HG03095 (cell line): ENCODE measurements around the gene KMT2D.
A peak's percentile ranks its signal among the peaks of the same experiment; 100 is the strongest.
"Not testable (repeated sequence)": the region's sequence is repeated elsewhere in the genome, so short reads cannot be mapped to it uniquely, and the experiment has no call there.

ENCODE experiments used
- ATAC-seq: cut with Tn5 transposase; IDR thresholded peaks from one replicate; pipeline ENCODE4 v1.9.1; 2021; ENCODE audit warnings: moderate library complexity; ENCODE audit not compliant: unreplicated experiment

KMT2D gene

GRCh38 chr12:49089821-49090773 lies 29.5 kb upstream of the KMT2D start:
- ATAC-seq, result no peak

DNA sequence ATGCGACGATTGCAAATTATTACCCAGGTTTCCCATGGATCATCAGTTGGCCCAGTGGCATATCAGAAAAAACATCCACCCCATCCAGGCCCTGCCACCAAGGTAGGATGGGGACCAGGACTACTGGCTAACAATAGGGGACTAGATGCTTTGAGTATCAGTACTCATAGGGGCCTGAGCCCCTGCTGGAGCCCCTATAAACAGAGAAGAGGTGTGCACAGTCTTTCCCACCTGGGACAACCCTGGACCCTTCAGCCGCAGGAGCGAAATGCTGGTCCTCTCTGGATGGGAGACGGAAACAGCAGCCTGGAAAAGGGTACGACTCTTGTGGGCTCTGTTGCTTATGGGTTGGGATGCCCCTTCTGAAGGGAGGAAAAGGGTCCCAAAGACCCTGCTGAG lies 28.3 kb upstream of the KMT2D start:
- ATAC-seq, result no peak

DNA sequence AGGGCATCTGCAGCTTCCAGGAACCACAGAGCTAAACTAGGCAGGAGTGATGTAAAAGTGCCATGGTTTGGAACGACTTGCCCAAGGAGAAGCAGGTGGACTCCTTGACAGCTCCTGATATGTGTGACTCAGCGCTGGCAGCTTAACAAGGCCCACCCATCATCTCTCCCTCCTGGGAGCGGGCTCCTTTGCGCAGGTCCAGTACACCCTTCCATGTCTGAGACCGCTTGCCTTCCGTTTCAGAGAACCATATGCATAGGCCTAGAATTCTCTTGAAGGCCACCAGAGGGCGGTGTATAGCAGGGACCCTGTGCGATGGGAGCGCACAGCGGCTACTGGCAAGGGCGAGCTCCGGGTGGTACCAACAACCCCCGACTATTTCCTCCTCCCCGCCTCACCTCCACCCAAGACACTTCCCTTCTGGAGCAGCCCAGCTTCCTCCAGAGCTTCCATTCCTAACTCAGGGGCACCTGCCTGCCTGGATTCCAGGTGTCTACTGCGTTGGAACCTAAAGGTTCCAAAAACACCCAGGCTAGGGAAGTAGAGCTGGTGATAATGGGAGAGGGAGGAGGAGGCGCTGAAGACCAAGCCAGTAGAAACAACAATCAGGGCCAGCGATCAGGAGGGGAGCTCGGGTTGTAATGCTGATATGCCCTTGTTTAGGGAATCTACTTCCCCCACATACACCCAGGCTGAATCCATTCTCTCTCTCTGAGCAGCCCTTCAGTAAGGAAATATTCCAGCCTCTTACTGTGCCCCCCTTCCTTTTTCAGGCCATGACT lies 27.7 kb upstream of the KMT2D start:
- peak; percentile 60 for ATAC-seq

DNA sequence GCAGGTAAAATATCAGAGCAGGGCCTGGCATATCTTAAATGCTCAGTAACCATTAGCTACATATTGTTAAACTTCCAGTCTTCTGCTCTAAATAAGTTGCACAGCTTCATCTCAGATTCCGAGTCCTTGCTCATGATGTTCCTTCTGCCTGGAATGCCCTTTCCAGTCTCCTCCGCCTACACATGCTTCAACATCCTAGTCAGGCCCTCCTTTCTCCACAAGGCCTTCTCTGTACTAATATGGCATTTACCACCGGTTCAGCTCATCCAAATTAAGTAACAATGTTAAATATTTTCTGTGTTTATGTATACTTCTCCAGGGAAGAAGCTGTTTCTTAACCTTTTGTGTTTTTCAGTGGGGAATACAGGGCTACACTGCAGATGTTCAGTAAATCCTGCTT lies 25.5 kb upstream of the KMT2D start:
- no peak for ATAC-seq

- no peak for ATAC-seq
Measured at GRCh38 chr12:49084438-49084837, 23.8 kb upstream of the KMT2D start.

- ATAC-seq, result no peak
Measured at GRCh38 chr12:49079793-49080192, 19.2 kb upstream of the KMT2D start.

DNA sequence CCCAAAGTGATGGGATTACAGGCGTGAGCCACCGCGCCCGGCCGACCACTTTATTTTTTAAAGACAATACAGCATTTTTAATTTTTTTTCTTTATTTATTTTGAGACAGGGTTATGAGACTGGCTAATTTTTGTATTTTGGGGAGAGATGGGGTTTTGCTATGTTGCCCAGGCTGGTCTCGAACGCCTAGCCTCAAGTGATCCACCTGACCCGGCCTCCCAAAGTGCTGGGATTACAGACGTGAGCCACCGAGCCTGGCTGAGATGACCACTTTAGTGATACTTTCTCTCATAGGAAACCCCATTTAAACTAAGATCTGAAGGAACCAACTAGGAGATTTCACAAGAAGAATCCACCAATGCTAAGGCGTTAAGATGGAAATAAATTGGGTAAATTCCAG lies 10.4 kb upstream of the KMT2D start:
- no peak for ATAC-seq

DNA sequence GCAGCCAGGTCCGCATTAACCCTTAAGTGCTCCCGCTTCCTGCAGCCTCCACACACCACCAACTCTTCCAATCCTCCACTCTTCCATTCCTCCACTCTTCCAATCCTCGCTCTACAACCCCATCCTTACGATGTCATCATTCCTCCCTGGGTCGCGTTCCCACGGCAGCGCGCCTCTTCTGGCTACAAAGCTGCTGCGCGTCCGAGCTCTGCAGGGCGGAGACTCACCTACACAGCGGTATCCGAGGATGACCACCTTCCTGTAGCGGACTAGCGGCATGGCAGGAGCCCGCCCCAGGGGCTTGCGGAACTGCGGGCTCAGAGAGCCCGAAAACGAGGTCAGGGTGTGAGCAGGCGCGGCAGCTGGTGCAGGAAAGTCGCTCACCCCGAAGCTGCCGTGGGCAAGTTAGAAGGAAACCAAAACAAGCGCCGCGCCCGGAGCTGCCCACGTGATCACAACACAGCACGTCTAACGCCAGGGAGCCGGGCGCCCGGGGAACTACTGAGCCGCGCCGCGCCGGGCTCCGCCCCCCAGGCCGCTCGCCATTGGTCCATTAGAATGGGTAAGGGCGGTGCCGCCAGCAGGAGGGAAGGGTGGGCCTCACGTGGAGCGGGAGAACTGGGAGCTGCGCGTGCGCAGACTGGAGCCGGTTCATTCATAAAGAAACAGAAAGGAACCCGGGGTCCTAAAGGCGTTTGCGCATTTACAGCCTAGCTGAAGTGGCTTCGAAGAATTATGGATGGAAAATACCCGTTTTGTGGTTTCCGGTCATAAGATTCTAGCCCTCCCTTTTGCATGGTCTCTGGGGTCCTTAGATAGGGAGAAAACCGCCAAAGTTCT lies 9.1 kb upstream of the KMT2D start, which contains the start of gene RHEBL1:
RHEBL1 (minus strand) TSS at position 473 of the 840 bp plus-strand sequence; CDS start at position 279, 194 bp downstream.
- peak; percentile 97 for ATAC-seq

DNA sequence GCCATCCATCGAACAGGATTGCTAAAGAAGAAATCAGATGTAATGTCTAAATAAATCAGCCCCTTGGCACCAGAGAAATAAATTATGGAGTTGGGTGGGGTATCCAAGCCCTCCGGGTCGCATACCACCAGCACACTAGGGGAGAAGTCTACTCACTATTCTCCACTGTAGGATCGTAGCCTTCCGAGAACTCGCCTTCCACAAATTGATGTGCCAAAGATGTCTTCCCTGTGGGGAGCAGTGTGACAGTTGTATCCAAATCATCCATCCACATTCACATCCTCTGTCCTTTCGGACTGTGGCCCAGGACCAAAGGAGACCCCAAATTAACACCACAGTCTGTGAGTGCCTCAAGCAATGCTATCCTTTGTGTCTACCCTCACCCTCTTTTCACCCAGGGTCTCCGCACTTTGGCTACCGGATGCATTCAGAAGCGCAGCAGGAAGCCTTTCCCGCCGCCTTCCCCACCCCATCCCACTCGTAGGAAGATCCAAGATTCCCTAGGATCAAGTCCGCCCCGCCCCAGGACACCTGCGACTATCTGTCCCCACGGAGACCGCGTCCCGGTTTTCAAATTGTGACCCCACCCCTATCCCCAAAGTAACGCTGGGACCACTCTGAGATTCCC lies 8.4 kb upstream of the KMT2D start:
- ATAC-seq, result no peak

- ATAC-seq, result no peak
Measured at GRCh38 chr12:49066120-49066519, 5.5 kb upstream of the KMT2D start.

DNA sequence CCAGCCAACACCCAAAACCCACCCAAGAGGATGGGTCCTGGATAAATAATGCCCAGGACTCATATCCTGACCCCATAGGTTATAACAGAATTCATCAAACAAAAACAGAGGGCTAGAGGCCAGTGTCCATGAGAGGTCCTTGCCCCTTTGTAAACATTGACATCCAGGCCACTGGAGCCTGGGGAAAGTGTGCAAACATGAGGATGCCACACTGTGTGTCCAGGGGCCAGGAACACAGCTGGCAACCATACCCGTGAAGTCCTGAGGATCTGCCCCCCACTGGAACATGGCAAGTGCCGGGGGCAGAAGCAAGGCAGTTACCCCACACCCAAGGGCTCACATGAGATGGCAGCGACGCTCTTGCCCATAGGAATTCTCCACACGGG lies 4.2 kb upstream of the KMT2D start:
- no peak for ATAC-seq

GRCh38 chr12:49061916-49062315 lies 1.3 kb upstream of the KMT2D start:
- ATAC-seq, result not testable (repeated sequence)

GRCh38 chr12:49061157-49061650 lies 610 bp upstream of the KMT2D start:
- no peak for ATAC-seq

DNA sequence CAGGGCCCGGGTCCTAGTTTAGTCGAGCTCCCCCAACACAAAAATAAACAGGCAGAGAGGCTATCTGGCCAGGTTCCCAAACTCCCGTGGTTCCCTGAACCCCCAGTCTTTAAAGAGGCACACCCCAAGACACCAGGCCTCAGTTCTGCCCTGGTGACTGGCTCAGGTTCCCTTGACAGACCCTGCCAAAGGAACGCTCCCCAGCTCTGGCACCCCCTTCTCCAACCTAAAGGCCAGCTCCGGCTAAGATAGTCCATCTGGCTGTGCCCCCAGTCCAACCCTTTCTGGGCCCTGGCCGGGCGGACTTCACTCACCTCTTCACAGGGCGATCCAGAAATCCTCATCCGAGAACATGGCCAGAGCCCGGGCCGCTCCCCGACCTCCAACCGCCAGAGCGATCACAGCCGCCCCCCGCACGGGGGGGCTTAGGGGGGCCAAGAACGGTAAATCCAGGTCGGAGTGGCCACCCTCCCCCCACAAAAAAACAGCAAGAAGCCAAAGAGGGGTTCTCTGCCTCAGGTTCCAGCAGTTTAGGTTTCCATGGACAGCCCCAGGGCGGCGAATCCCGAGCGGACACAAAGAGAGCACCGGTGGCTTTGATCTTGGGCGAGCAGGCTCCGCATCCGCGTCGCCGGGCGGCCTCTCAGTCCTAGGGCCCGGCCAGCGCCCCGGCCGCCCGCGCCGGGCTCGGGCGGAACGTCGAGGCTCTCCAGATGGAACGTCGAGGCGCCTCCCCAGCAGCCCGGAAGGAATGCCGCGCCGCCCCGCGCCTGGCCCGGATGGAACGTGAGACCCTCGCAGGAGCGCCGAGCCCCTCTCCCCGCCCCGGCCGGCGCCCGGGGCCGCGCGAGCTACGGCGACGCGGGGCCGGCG lies 1.1 kb downstream of the KMT2D start:
- peak; percentile 11 for ATAC-seq

- no peak for ATAC-seq
Measured at GRCh38 chr12:49059045-49059298, 1.6 kb downstream of the KMT2D start.

DNA sequence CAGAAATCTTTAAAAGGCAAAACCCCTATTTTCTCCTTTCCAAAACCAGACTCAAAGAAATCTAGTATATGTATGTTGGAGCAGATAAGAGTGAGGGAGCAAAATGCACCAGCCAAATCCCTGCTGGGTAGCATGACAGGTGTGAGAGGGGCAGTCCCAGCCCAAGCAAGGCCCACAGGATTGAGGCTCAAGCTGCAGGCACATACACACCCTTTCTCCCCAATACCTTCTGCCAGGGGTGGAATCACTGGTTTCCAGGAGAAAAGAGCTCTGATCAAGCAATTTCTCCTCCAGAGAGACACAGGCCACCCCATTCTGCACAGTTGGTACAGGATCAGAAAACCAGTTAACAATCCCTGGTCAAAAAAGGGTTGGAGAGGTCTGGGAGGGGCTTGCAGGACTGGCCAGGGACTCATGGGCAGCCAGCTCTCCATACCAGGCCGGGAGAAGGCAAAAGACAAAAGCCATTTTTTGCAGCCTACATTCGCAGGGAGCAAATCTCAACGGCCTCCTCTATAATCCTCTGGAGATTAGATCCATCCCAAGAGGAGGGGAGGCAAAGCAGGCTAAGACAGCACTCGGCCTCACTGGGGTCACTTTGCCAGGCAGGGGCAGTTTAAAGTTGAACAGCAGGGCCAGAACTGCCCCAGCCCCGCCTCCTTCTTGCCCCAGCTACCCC lies 2.1 kb downstream of the KMT2D start:
- ATAC-seq, result no peak

DNA sequence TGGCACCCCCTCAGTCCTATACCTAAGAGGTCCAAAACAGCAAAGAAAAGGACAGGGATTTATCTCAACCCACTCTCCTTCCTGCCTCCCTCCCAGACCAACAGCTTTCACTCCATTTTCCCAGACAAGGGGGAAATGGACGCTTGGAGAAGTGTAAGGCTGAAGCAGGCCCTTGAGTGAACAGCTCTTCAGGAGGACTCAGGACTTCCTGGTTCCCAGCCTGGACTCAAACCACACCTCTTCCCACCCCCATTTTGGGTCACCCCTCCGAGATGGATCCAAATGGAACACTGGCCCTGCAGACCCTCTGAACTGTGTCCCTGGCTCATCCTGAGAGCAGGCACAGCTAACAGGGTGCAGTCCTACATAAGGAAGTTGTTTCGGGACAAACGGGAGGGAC lies 2.7 kb downstream of the KMT2D start:
- no peak for ATAC-seq

- peak; percentile 51 for ATAC-seq
Measured at GRCh38 chr12:49055978-49056754, 4.4 kb downstream of the KMT2D start.
